ENCODE data around the gene ERG.

The ERG gene

DNA sequence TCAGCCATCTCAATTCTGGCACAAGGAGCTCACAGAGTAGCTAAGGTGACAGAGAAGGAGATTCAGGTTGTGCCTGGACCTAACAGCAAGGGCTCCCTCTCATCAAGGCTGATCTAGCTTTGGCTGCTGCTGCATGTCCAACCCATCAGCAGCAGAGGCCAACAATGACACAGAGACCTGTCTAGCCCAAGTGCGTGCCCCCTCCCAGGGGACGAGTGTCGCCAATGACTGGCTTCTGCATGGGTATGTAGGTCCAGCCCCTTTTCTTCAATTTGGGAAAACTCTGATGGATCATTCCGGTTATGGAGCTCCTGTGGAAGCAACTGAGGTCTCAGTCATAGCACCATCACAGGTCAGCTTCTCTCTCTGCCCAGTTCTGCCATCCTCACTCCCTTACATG lies 158.1 kb downstream of the ERG start:
- no peak overlapping the region for H3K4me3 ChIP-seq (ENCODE audit: low read length)

DNA sequence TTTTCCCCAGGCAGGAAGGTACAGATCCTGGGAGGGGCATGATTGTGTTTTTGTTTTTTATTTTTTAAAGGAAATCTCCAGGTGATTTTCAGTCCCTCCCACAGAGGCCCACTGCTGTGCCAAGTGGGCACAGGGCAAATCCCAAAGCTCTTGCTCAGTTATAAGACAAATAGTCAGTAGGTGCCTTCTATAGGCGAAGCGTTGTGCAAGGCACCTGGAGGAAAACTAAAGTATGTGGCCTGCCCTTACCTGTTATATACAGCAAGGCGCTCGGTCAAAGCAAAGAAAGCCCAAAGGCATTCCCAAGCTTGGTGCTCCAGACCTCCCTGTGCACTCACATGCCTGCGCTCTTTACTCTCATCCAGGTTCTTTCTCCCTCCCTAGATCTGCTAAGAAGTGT lies 160.5 kb downstream of the ERG start:
- Histone ChIP-seq H3K4me3 (ENCODE audit: low read length) (no peak overlapping the region), H3K27ac (ENCODE audit: low read length) (no peak overlapping the region), H3K36me3 (ENCODE audit: control insufficient read depth, low read depth, low read length) (no peaks in the 10 kb centered on the region), H3K9me3 (ENCODE audit: control insufficient read depth, low read depth, low read length) (no peaks in the 10 kb centered on the region), H3K4me1 (ENCODE audit: control insufficient read depth, low read depth, low read length) (no peaks in the 10 kb centered on the region), H3K27me3 (ENCODE audit: control insufficient read depth, insufficient read depth, low read length) (no peaks in the 10 kb centered on the region), H3K9ac (ENCODE audit: low read length) (no peak overlapping the region)

More for the DNA sequence above, 158.1 kb downstream of the ERG start:
- no peaks in the 10 kb centered on the region for H3K27me3 ChIP-seq (ENCODE audit: control insufficient read depth, insufficient read depth, low read length)
- no peaks in the 10 kb centered on the region for H3K4me1 ChIP-seq (ENCODE audit: control insufficient read depth, low read depth, low read length)
- H3K9me3 ChIP-seq (ENCODE audit: control insufficient read depth, low read depth, low read length), result no peaks in the 10 kb centered on the region
- H3K9ac ChIP-seq (ENCODE audit: low read length), result no peak overlapping the region
- no peaks in the 10 kb centered on the region for H3K36me3 ChIP-seq (ENCODE audit: control insufficient read depth, low read depth, low read length)
- no peak overlapping the region for H3K27ac ChIP-seq (ENCODE audit: low read length)

DNA sequence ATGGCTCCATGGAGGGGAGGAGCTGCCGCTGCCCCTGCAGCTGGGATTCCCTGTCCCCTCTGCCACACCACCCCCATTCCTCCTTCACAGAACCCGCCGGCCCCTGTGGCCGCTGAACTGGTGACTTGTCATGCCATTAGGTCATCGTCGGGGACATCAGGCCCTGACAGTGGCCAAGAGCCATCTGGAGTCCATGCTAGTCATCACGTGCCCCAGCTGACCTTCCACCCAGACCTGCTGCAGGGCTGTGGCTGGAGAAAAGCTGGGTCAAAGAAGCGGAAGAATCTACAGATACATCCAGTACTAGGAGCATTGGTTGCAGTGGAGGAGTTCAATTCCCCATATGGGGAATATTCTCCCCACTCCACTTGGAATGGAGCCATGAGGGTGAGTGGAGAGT lies 163.4 kb downstream of the ERG start:
- no peaks in the 10 kb centered on the region for H3K27me3 ChIP-seq (ENCODE audit: control insufficient read depth, insufficient read depth, low read length)
- H3K9ac ChIP-seq (ENCODE audit: low read length), result no peak overlapping the region
- H3K4me3 ChIP-seq (ENCODE audit: low read length), result no peak overlapping the region
- H3K36me3 ChIP-seq (ENCODE audit: control insufficient read depth, low read depth, low read length), result no peaks in the 10 kb centered on the region
- H3K4me1 ChIP-seq (ENCODE audit: control insufficient read depth, low read depth, low read length), result no peaks in the 10 kb centered on the region
- no peaks in the 10 kb centered on the region for H3K9me3 ChIP-seq (ENCODE audit: control insufficient read depth, low read depth, low read length)
- H3K27ac ChIP-seq (ENCODE audit: low read length), result no peak overlapping the region

DNA sequence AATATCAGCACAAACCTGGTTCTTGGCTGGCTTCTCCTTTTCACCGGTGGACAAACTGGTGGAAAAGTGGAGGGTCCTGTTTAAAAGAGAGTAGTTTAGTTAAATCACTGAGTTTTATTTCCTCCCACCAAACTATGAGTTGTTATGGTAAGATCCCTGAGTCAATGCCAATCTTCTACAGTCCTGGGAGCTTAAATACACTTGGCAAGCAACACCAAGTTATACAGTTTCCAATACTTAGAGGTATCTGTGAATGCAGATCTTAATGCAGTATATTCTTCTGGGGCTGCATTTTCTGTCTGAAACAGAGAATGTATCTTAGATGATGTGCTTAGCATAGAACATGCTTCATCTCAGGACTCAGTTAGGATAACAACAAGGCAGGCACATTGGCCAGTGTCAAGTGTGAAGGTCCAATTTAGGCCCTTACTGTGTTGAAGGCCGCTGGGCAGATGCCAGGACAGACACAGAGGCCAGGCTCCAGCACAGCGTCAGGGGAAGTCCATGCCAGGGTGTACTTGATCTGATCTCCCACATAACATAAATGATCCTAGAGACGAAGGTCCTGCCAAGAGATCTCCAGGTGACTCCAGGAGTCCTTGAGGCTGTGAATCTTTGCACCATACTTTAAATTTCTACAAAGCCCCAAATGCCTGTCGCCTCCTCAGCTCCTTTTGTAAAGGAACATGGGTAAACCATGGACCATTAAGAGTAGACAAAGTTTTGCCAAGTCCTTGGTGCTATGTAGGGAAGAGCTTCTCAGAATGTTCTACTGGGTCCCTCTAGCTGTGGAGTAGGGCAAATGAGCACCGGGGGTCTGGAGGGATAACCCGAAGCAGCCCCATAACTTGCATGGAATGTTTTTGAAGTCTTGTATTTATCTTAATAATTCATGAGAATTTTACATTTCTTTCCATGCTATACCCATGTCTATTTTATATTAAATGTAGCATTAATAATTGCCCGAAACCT lies 164.7 kb downstream of the ERG start:
- H3K27ac ChIP-seq (ENCODE audit: low read length), result no peak overlapping the region
- no peak overlapping the region for H3K4me3 ChIP-seq (ENCODE audit: low read length)
- H3K9me3 ChIP-seq (ENCODE audit: control insufficient read depth, low read depth, low read length), result no peaks in the 10 kb centered on the region
- no peaks in the 10 kb centered on the region for H3K36me3 ChIP-seq (ENCODE audit: control insufficient read depth, low read depth, low read length)
- no peak overlapping the region for H3K9ac ChIP-seq (ENCODE audit: low read length)
- H3K27me3 ChIP-seq (ENCODE audit: control insufficient read depth, insufficient read depth, low read length), result no peaks in the 10 kb centered on the region
- no peaks in the 10 kb centered on the region for H3K4me1 ChIP-seq (ENCODE audit: control insufficient read depth, low read depth, low read length)

DNA sequence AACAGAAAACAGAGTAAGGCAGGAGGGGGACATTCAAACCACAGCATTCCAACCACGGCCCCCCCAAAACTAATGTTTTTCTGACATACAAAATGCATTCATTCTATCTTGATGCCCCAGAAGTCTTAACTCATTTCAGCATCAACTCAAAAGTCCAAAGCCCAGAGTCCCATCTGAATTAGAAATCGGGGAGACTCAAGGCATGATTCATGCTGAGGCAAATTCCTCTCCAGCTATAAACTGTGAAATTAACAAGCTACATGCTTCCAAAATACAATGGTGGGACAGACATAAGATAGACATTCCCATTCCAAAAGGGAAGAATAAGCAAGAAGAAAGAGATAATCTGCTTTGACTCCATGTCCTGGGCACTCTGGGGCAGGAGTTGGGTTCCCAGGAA lies 167.6 kb downstream of the ERG start:
- no peaks in the 10 kb centered on the region for H3K36me3 ChIP-seq (ENCODE audit: control insufficient read depth, low read depth, low read length)
- H3K27me3 ChIP-seq (ENCODE audit: control insufficient read depth, insufficient read depth, low read length), result no peaks in the 10 kb centered on the region
- H3K27ac ChIP-seq (ENCODE audit: low read length), result no peak overlapping the region
- no peaks in the 10 kb centered on the region for H3K9me3 ChIP-seq (ENCODE audit: control insufficient read depth, low read depth, low read length)
- H3K9ac ChIP-seq (ENCODE audit: low read length), result no peak overlapping the region
- no peak overlapping the region for H3K4me3 ChIP-seq (ENCODE audit: low read length)
- H3K4me1 ChIP-seq (ENCODE audit: control insufficient read depth, low read depth, low read length), result peaks cover 6% of the 10 kb centered on the region

Data from iPS-18a (cell line).